Right lobe of liver (tissue), 6 donors: ENCODE data around the gene SRP68. TPM values are rescaled to one million over a fixed set of nuclear protein-coding genes. Genes with fewer than 3 reads are reported as not detected.

Source experiments
- ATAC-seq, 4 donors: fragments of 200-7000 bp; cut with Tn5 transposase; one replicate each; pipeline ENCODE4 v1.9.1; 2020; ENCODE audit warnings: mild to moderate bottlenecking in 4 of 4, moderate library complexity in 4 of 4
- DNase-seq, 3 donors: peaks; one replicate each; pipeline ENCODE4 v3.0.0-alpha.2; 2020
- H3K27ac ChIP-seq, 3 donors: fragments of 200-600 bp; one replicate each; pipeline ENCODE4 v1.8.0; 2022
- H3K27me3 ChIP-seq, 2 donors: fragments of 200-600 bp; one replicate each; pipeline ENCODE4 v1.8.0; 2022
- H3K36me3 ChIP-seq, 4 donors: fragments of 200-600 bp; sonication (generic) in 1 of 4; one replicate each; pipeline versions ENCODE4 v1.5.1 to v1.8.0; 2017 to 2022; ENCODE audit warnings: control low read depth in 1 of 4
- H3K4me1 ChIP-seq, 4 donors: fragments of 200-600 bp; sonication (generic) in 1 of 4; one replicate each; pipeline versions ENCODE4 v1.5.1 to v1.8.0; 2017 to 2022; ENCODE audit warnings: control low read depth in 1 of 4
- H3K4me3 ChIP-seq, 3 donors: fragments of 200-600 bp; one replicate each; pipeline ENCODE4 v1.8.0; 2022
- H3K9me3 ChIP-seq, 4 donors: fragments of 200-600 bp; sonication (generic) in 1 of 4; one replicate each; pipeline versions ENCODE4 v1.5.1 to v1.8.0; 2017 to 2022; ENCODE audit warnings: control low read depth in 1 of 4
- CTCF ChIP-seq, 4 donors: fragments of 200-600 bp in 3 of 4; fragments of 450-650 bp in 1 of 4; IDR thresholded peaks; one replicate each; pipeline versions ENCODE4 v1.5.1 to v1.8.0; 2016 to 2022; ENCODE audit warnings: antibody characterized with exemption in 4 of 4, mild to moderate bottlenecking in 2 of 4
- POLR2A ChIP-seq: fragments of 450-650 bp; IDR thresholded peaks from one replicate; pipeline ENCODE4 v1.6.1; 2017; ENCODE audit warnings: antibody characterized with exemption, mild to moderate bottlenecking
- WGBS: methylation state at CpG from one replicate; pipeline ENCODE4 v1.1.6; 2018; ENCODE audit warnings: low coverage, low lambda C conversion rate; ENCODE audit not compliant: insufficient coverage; ENCODE audit errors: missing lambda C conversion rate; 5-methylcytosine and 5-hydroxymethylcytosine counted together
- intact Hi-C, 2 donors: fragments of 100-400 bp; cut with DNase I; formaldehyde crosslinking; loops; one replicate each; pipeline versions ENCODE4 v1.11.2 to v1.14.1; 2022
- total RNA-seq, 6 experiments: library from RNA; depleted of rRNA in 2 of 6; stranded (reverse); fragments of >200 nt in 2 of 6; fragmentation: NEBNext Ultra II Directional in 3 of 6; extraction: Animal tissue kit (Norgen Biotek cat#: 25700) in 3 of 6; gene quantifications; one replicate each; pipeline versions ENCODE4 v1.1.0 to v1.2.4, GENCODE V29; 2016 to 2023
- donor health status: DM: no; HTN: yes; CAD: no.
- donor health status: DM: no; HTN: no; CAD: no.
- donor health status: DM: no; HTN: no; CAD: no.
- donor health status: DM: no; HTN: yes; CAD: no.
- donor health status: DM: no; HTN: yes; CAD: no.

Gene SRP68
- total RNA-seq, 6 experiments from 2014 or later = 31.0 to 37.0 (median 35.1) TPM

- Histone ChIP-seq H3K27ac (no peak overlapping the region), H3K4me1 (peaks cover 0 to 24% (median 12%) of the 10 kb centered on the region in 4 donors), H3K27me3 (no peaks in the 10 kb centered on the region), H3K4me3 (no peak overlapping the region), H3K9me3 (no peaks in the 10 kb centered on the region), H3K36me3 (no peaks in the 10 kb centered on the region)
- ATAC-seq (no peak), DNase-seq (no peak)
- intact Hi-C loops = loop anchor here (5.0 kb wide), 1 partner anchor 100 kb away; no protein-coding TSS in a partner anchor
- 91% methylated on average over 15 of the region's 39 CpGs for WGBS
- TF ChIP-seq CTCF (IDR thresholded peaks at IDR 0.05) = no peak
- no peak for TF ChIP-seq POLR2A
These were observed 65.0 kb downstream of the SRP68 start for GRCh38 chr17:76007131-76007849.

GRCh38 chr17:76005263-76006149 lies 66.8 kb downstream of the SRP68 start:
- TF ChIP-seq POLR2A (no peak), CTCF (IDR thresholded peaks at IDR 0.05) (peak; percentile 79 to 87 (median 80))
- Histone ChIP-seq H3K4me1 (peaks cover 0 to 27% (median 13%) of the 10 kb centered on the region in 4 donors), H3K9me3 (no peaks in the 10 kb centered on the region), H3K27ac (no peak overlapping the region), H3K36me3 (no peaks in the 10 kb centered on the region), H3K27me3 (no peaks in the 10 kb centered on the region), H3K4me3 (no peak overlapping the region)
- WGBS = 31% methylated on average over 12 of the region's 16 CpGs
- intact Hi-C loops = loop anchor here (5.0 kb wide), 1 partner anchor 98 kb away; no protein-coding TSS in a partner anchor
- ATAC-seq (peak; percentile 49 to 59 (median 54)), DNase-seq (peak; percentile 71 to 90 (median 77))

GRCh38 chr17:76004750-76005262 lies 67.5 kb downstream of the SRP68 start:
- DNase-seq (peak in 1 of 3 donors; percentile 12), ATAC-seq (no peak)
- no CpG with 5 or more reads among the region's 8 CpGs for WGBS
- TF ChIP-seq POLR2A = no peak
- TF ChIP-seq CTCF (IDR thresholded peaks at IDR 0.05) = no peak
- Histone ChIP-seq H3K27ac (peak overlapping the region in 1 of 3 donors; percentile 15), H3K4me1 (peaks cover 0 to 34% (median 17%) of the 10 kb centered on the region in 4 donors), H3K4me3 (no peak overlapping the region), H3K36me3 (no peaks in the 10 kb centered on the region), H3K9me3 (no peaks in the 10 kb centered on the region), H3K27me3 (no peaks in the 10 kb centered on the region)
- intact Hi-C loops = loop anchor here (5.0 kb wide), 1 partner anchor 98 kb away; no protein-coding TSS in a partner anchor

- H3K27ac ChIP-seq = peak overlapping the region; percentile 4 to 77 (median 69)
- DNase-seq = peak in 1 of 3 donors; percentile 54
- TF ChIP-seq CTCF (IDR thresholded peaks at IDR 0.05) (no peak), POLR2A (no peak)
- no peak overlapping the region for H3K4me3 ChIP-seq
- peak in 2 of 4 donors; percentile 4 to 18 for ATAC-seq
- WGBS = 8% methylated on average over 3 of the region's 6 CpGs
- no peaks in the 10 kb centered on the region for H3K9me3 ChIP-seq
- peaks cover 0 to 43% (median 21%) of the 10 kb centered on the region in 4 donors for H3K4me1 ChIP-seq
- intact Hi-C loops = no loop called here
- no peaks in the 10 kb centered on the region for H3K36me3 ChIP-seq
- no peaks in the 10 kb centered on the region for H3K27me3 ChIP-seq
These were observed 68.4 kb downstream of the SRP68 start for GRCh38 chr17:76003915-76004314.
